Right cardiac atrium (tissue), 5 donors: ENCODE results near the gene IQCF2. TPM values are rescaled to one million over a fixed set of nuclear protein-coding genes. Genes with fewer than 3 reads are reported as not detected.

Source experiments
- ATAC-seq, 2 donors: fragments of 200-7000 bp; cut with Tn5 transposase; one replicate each; pipeline versions ENCODE4 v1.8.0 to v1.9.1; 2020; ENCODE audit warnings: moderate library complexity in 2 of 2, mild to moderate bottlenecking in 1 of 2
- DNase-seq, 3 donors: peaks; one replicate each; pipeline ENCODE4 v3.0.0-alpha.2; 2020
- H3K27ac ChIP-seq: one replicate; pipeline ENCODE4 v1.5.1; 2013; ENCODE audit warnings: mild to moderate bottlenecking, low read length, control low read depth, moderate library complexity
- H3K27me3 ChIP-seq: one replicate; pipeline ENCODE4 v1.6.1; 2013; ENCODE audit not compliant: control insufficient read depth, insufficient read depth
- H3K4me1 ChIP-seq: one replicate; pipeline ENCODE4 v1.6.1; 2013; ENCODE audit warnings: low read length; ENCODE audit not compliant: control insufficient read depth, insufficient read depth
- H3K4me3 ChIP-seq: one replicate; pipeline ENCODE4 v1.5.1; 2013; ENCODE audit warnings: low read length, control low read depth
- H3K9me3 ChIP-seq: one replicate; pipeline ENCODE4 v1.6.1; 2013; ENCODE audit warnings: low read length; ENCODE audit not compliant: control insufficient read depth
- WGBS: extraction: QIAGEN DNeasy Blood & Tissue Kit; methylation state at CpG from one replicate; pipeline ENCODE4 v1.1.7; 2013; 5-methylcytosine and 5-hydroxymethylcytosine counted together
- intact Hi-C, 4 donors: fragments of 100-400 bp; cut with DNase I; formaldehyde crosslinking; loops; one replicate each; pipeline versions ENCODE4 v1.11.0 to v1.14.0; 2022 to 2023
- polyA plus RNA-seq: library from polyadenylated mRNA; stranded (reverse); fragments of 200-250 nt; gene quantifications from one replicate; pipeline ENCODE4 v1.2.3, GENCODE V29; 2013
- total RNA-seq, 4 donors: library from RNA; stranded (reverse); fragmentation: NEBNext Ultra II Directional; extraction: Animal tissue kit (Norgen Biotek cat#: 25700); gene quantifications; one replicate each; pipeline ENCODE4 v1.2.1, GENCODE V29; 2021
- donor health status: healthy with polysubstance abuse.
- donor health status: DM: no; HTN: yes; CAD: no.
- donor health status: DM: no; HTN: no; CAD: no.
- donor health status: DM: no; HTN: yes; CAD: no; lungs with severe emphysema.
- donor health status: DM: yes; HTN: yes; CAD: no.

Gene IQCF2
- total and polyA plus RNA-seq, 5 donors: not detected

GRCh38 chr3:51904034-51904823 lies 42.8 kb downstream of the IQCF2 start:
- intact Hi-C loops: no loop called here

DNA sequence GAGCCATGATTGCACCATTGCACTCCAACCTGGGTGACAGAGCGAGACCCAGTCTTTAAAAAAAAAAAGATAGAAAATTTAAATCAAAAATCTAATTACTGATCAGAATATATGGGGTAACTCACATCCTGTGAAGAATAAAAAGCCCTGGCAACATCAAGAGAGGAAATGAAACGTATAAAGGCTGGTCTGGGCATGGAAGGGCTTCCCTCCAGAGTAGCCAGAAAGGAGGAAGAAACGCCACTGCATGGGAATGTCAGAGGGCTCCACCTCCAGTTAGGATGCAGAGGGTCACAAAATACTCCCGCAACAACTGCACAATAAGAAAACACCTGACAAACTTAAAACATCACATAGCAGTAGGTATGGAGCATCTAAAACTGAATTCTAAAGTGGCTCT lies 46.6 kb downstream of the IQCF2 start:
- ATAC-seq: no peak
- 75% methylated on average over 4 of the region's 4 CpGs for WGBS
- no peak for DNase-seq
- Histone ChIP-seq H3K9me3 (no peaks in the 10 kb centered on the region), H3K4me3 (no peak overlapping the region), H3K27me3 (no peaks in the 10 kb centered on the region), H3K27ac (no peak overlapping the region), H3K4me1 (no peaks in the 10 kb centered on the region)
- intact Hi-C loops: no loop called here

More at GRCh38 chr3:51904034-51904823, 42.8 kb downstream of the IQCF2 start:
- WGBS: 85% methylated on average over 2 of the region's 2 CpGs
- Histone ChIP-seq H3K4me3 (no peak overlapping the region), H3K9me3 (no peaks in the 10 kb centered on the region), H3K27ac (no peak overlapping the region), H3K27me3 (no peaks in the 10 kb centered on the region), H3K4me1 (no peaks in the 10 kb centered on the region)
- DNase-seq (no peak), ATAC-seq (no peak)

Other genes starting within 250 kb of the IQCF2 start
- 10 to 100 TPM; 37.6 to 40.2 (median 38.3) TPM for gene TEX264, start 190.4 kb upstream of the IQCF2 start, total RNA-seq
- 67.8 TPM for gene TEX264, start 190.4 kb upstream of the IQCF2 start, polyA plus RNA-seq
- gene GRM2, start 154.5 kb upstream of the IQCF2 start, total RNA-seq: under 1 TPM; 0.06 to 0.40 (median 0.20) TPM
- gene GRM2, start 154.5 kb upstream of the IQCF2 start, polyA plus RNA-seq: 0.09 TPM
- gene IQCF6, start 82.4 kb upstream of the IQCF2 start, total RNA-seq: not detected
- gene IQCF6, start 82.4 kb upstream of the IQCF2 start, polyA plus RNA-seq: not detected
- not detected for gene IQCF5, start 14.0 kb downstream of the IQCF2 start, total RNA-seq
- gene IQCF5, start 14.0 kb downstream of the IQCF2 start, polyA plus RNA-seq: not detected
- gene IQCF1, start 41.7 kb downstream of the IQCF2 start, total RNA-seq: not detected
- gene IQCF1, start 41.7 kb downstream of the IQCF2 start, polyA plus RNA-seq: not detected
- 10 to 100 TPM in 1 of 4 donors, 1 to 10 TPM in 3; 7.0 to 13.9 (median 9.1) TPM for gene RRP9, start 80.3 kb downstream of the IQCF2 start, total RNA-seq
- gene RRP9, start 80.3 kb downstream of the IQCF2 start, polyA plus RNA-seq: 9.4 TPM
- 10 to 100 TPM; 11.6 to 17.4 (median 12.7) TPM for gene PARP3, start 80.7 kb downstream of the IQCF2 start, total RNA-seq
- 10.3 TPM for gene PARP3, start 80.7 kb downstream of the IQCF2 start, polyA plus RNA-seq
- gene GPR62, start 93.8 kb downstream of the IQCF2 start, total RNA-seq: 1 to 10 TPM in 1 of 4 donors, under 1 TPM in 3; 0.19 to 1.5 (median 0.54) TPM
- gene GPR62, start 93.8 kb downstream of the IQCF2 start, polyA plus RNA-seq: 0.34 TPM
- gene PCBP4, start 105.8 kb downstream of the IQCF2 start, total RNA-seq: 10 to 100 TPM; 62.2 to 81.7 (median 67.9) TPM
- 88.1 TPM for gene PCBP4, start 105.8 kb downstream of the IQCF2 start, polyA plus RNA-seq
- 10 to 100 TPM; 14.8 to 23.3 (median 18.5) TPM for gene ABHD14B, start 112.4 kb downstream of the IQCF2 start, total RNA-seq
- 22.7 TPM for gene ABHD14B, start 112.4 kb downstream of the IQCF2 start, polyA plus RNA-seq
- 10 to 100 TPM; 19.9 to 25.9 (median 23.2) TPM for gene ABHD14A, start 113.4 kb downstream of the IQCF2 start, total RNA-seq
- gene ABHD14A, start 113.4 kb downstream of the IQCF2 start, polyA plus RNA-seq: 43.3 TPM
- 10 to 100 TPM; 18.4 to 27.2 (median 20.6) TPM for gene ACY1, start 121.9 kb downstream of the IQCF2 start, total RNA-seq
- 19.6 TPM for gene ACY1, start 121.9 kb downstream of the IQCF2 start, polyA plus RNA-seq
- gene RPL29, start 134.3 kb downstream of the IQCF2 start, total RNA-seq: 100 to 1,000 TPM; 548 to 675 (median 643) TPM
- 1,285 TPM for gene RPL29, start 134.3 kb downstream of the IQCF2 start, polyA plus RNA-seq
- gene DUSP7, start 195.0 kb downstream of the IQCF2 start, total RNA-seq: 10 to 100 TPM; 27.2 to 39.9 (median 36.2) TPM
- 18.1 TPM for gene DUSP7, start 195.0 kb downstream of the IQCF2 start, polyA plus RNA-seq